ENCODE results near the gene MRPL30. TPM values are rescaled to one million over a fixed set of nuclear protein-coding genes. Genes with fewer than 3 reads are reported as not detected.

MRPL30 gene
- polyA plus RNA-seq, 1 donor (not counting 4 experiments of a cell fraction or from before 2014, with no cell fraction given): 45.2 TPM

DNA sequence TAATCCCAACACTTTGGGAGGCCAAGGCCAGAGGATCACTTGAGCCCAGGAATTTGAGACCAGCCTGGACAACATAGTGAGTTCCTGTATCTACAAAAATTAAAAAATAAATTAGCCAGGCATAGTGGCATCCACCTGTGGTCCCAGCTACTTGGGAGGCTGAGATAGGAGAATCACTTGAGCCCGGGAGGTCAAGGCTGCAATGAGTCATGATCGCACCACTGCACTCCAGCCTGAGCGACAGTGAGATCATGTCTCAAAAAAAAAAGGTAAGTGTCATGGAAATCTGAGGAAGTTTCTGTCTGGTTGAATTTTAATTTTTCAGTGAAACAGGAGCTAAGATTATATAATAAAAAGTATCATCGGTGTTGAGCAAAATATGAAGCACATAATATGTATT is 42.0 kb upstream of the MRPL30 start:
- Histone ChIP-seq H3K4me1 (ENCODE audit: control insufficient read depth, extremely low read depth, insufficient read depth, low read length) (peaks cover 6% of the 10 kb centered on the region), H3K27ac (ENCODE audit: control insufficient read depth, insufficient read depth, low read length) (no peak overlapping the region), H3K79me2 (ENCODE audit: control insufficient read depth, insufficient read depth, low read length) (no peaks in the 10 kb centered on the region), H3K4me3 (ENCODE audit: control insufficient read depth in 2 of 3, extremely low read depth in 1 of 3, insufficient read depth in 2 of 3, low read depth in 1 of 3, low read length in 3 of 3) (no peak overlapping the region), H3K36me3 (ENCODE audit: control insufficient read depth in 2 of 2, extremely low read depth in 1 of 2, insufficient read depth in 2 of 2, low read length in 2 of 2) (no peaks in the 10 kb centered on the region), H3K9me3 (ENCODE audit: control insufficient read depth, low read depth, low read length) (no peaks in the 10 kb centered on the region), H4K20me1 (ENCODE audit: control insufficient read depth, extremely low read depth, insufficient read depth, low read length) (no peaks in the 10 kb centered on the region), H3K4me2 (ENCODE audit: control insufficient read depth, extremely low read depth, insufficient read depth, low read depth, low read length) (no peak overlapping the region), H3K27me3 (ENCODE audit: control insufficient read depth, extremely low read depth, insufficient read depth, low read length) (no peaks in the 10 kb centered on the region), H2AFZ (ENCODE audit: control insufficient read depth, low read length) (no peak overlapping the region), H3K9ac (ENCODE audit: control insufficient read depth, extremely low read depth, insufficient read depth, low read length) (no peak overlapping the region), H3K9me1 (ENCODE audit: control insufficient read depth, extremely low read depth, insufficient read depth, low read length) (no peaks in the 10 kb centered on the region)
- DNase-seq (ENCODE audit: low read depth, low spot score) (no peak), FAIRE-seq (no peak)
- no peak for TF ChIP-seq EZH2 (IDR thresholded peaks at IDR 0.05; ENCODE audit: low read length)
- TF ChIP-seq, protein P1, sequence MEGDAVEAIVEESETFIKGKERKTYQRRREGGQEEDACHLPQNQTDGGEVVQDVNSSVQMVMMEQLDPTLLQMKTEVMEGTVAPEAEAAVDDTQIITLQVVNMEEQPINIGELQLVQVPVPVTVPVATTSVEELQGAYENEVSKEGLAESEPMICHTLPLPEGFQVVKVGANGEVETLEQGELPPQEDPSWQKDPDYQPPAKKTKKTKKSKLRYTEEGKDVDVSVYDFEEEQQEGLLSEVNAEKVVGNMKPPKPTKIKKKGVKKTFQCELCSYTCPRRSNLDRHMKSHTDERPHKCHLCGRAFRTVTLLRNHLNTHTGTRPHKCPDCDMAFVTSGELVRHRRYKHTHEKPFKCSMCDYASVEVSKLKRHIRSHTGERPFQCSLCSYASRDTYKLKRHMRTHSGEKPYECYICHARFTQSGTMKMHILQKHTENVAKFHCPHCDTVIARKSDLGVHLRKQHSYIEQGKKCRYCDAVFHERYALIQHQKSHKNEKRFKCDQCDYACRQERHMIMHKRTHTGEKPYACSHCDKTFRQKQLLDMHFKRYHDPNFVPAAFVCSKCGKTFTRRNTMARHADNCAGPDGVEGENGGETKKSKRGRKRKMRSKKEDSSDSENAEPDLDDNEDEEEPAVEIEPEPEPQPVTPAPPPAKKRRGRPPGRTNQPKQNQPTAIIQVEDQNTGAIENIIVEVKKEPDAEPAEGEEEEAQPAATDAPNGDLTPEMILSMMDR (optimal IDR thresholded peaks at IDR 0.05 in 1 of 3, IDR thresholded peaks at IDR 0.05 in 1 of 3, conservative IDR thresholded peaks at IDR 0.05 in 1 of 3; ENCODE audit: extremely low read depth in 1 of 3, insufficient read depth in 2 of 3, low read length in 3 of 3): no peak
- dilution Hi-C loops (cut with MboI; ENCODE audit: extremely low pct_ligation_motif_present, low sequenced_read_pairs): no loop called here

DNA sequence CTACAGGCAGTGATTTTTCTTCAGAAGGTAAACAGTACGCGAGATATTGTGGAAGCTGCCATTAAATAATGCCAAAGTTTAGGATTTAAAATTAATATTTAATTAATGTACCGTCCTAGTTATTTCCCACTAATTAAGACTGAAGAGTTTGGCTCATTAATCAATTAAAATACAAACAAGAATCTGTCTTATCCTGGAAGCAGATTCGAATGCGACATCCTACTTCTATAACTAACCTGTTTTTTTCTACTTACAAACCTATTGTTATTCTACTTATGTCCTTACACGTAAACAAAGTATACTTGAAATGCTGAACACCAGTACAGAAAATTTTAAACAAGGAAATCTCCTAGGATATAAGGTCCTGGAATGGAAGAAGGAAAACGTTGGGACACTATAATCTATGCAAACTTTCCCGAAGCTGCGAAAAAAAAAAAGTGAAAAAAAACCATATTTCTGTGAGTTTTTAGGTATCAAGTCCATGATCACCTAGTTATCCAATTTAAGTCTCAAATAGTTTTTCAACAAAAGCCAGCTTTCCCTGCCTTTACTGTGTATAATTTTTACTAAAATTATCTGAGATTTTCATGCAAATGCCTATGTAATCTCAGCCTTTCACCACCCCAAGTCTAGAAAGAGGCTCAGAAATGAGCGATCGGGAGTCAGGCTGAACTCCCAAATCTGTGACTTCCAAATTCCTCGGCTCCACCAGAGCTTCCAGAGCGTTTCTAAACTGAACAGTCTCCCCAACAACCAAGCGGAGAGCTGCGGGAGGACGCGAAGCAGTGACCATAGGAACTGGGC is 40.7 kb upstream of the MRPL30 start:
- DNase-seq (ENCODE audit: low read depth, low spot score): no peak
- H2AFZ ChIP-seq (ENCODE audit: control insufficient read depth, low read length): peak overlapping the region; percentile 95
- dilution Hi-C loops (cut with MboI; ENCODE audit: extremely low pct_ligation_motif_present, low sequenced_read_pairs): no loop called here
- H3K27me3 ChIP-seq (ENCODE audit: control insufficient read depth, extremely low read depth, insufficient read depth, low read length): no peaks in the 10 kb centered on the region
- H3K4me3 ChIP-seq (ENCODE audit: control insufficient read depth in 2 of 3, extremely low read depth in 1 of 3, insufficient read depth in 2 of 3, low read depth in 1 of 3, low read length in 3 of 3): peak overlapping the region; percentile 84 to 92 (median 86)
- TF ChIP-seq, protein P1 (optimal IDR thresholded peaks at IDR 0.05 in 1 of 3, IDR thresholded peaks at IDR 0.05 in 1 of 3, conservative IDR thresholded peaks at IDR 0.05 in 1 of 3; ENCODE audit: extremely low read depth in 1 of 3, insufficient read depth in 2 of 3, low read length in 3 of 3): no peak
- no peak for TF ChIP-seq EZH2 (IDR thresholded peaks at IDR 0.05; ENCODE audit: low read length)
- peak overlapping the region; percentile 96 for H3K4me2 ChIP-seq (ENCODE audit: control insufficient read depth, extremely low read depth, insufficient read depth, low read depth, low read length)
- H3K9ac ChIP-seq (ENCODE audit: control insufficient read depth, extremely low read depth, insufficient read depth, low read length): peak overlapping the region; percentile 85
- FAIRE-seq: no peak
- H3K36me3 ChIP-seq (ENCODE audit: control insufficient read depth in 2 of 2, extremely low read depth in 1 of 2, insufficient read depth in 2 of 2, low read length in 2 of 2): no peaks in the 10 kb centered on the region
- peak overlapping the region; percentile 84 for H3K27ac ChIP-seq (ENCODE audit: control insufficient read depth, insufficient read depth, low read length)
- H3K79me2 ChIP-seq (ENCODE audit: control insufficient read depth, insufficient read depth, low read length): no peaks in the 10 kb centered on the region
- no peaks in the 10 kb centered on the region for H3K9me1 ChIP-seq (ENCODE audit: control insufficient read depth, extremely low read depth, insufficient read depth, low read length)
- peaks cover 6% of the 10 kb centered on the region for H3K4me1 ChIP-seq (ENCODE audit: control insufficient read depth, extremely low read depth, insufficient read depth, low read length)
- H3K9me3 ChIP-seq (ENCODE audit: control insufficient read depth, low read depth, low read length): no peaks in the 10 kb centered on the region
- no peaks in the 10 kb centered on the region for H4K20me1 ChIP-seq (ENCODE audit: control insufficient read depth, extremely low read depth, insufficient read depth, low read length)
